Neural cell (in vitro differentiated cells): ENCODE results near the gene CAPN14. TPM values are rescaled to one million over a fixed set of nuclear protein-coding genes. Genes with fewer than 3 reads are reported as not detected.

ENCODE experiments used
- H2AFZ ChIP-seq: fragments of 200-600, 300-800 bp; sonication (generic), shearing (Covaris generic); 2 replicates; pipeline ENCODE4 v1.6.0; 2014; ENCODE audit warnings: low read depth, mild to moderate bottlenecking, antibody characterized with exemption, low read length, moderate library complexity
- H3F3A ChIP-seq: fragments of 200-600 bp; shearing (Covaris generic); 2 replicates; pipeline ENCODE4 v1.6.1; 2016; ENCODE audit warnings: mild to moderate bottlenecking, moderate library complexity, mixed read lengths, antibody characterized with exemption, low read length; ENCODE audit not compliant: insufficient read depth, poor library complexity, severe bottlenecking
- H3K27ac ChIP-seq: fragments of 200-600, 300-800 bp; sonication (generic), shearing (Covaris generic); 2 replicates; pipeline ENCODE4 v1.5.1; 2014; ENCODE audit warnings: mild to moderate bottlenecking, low read length, moderate library complexity
- H3K27me3 ChIP-seq: fragments of 300-800, 200-600 bp; sonication (generic), shearing (Covaris generic); 2 replicates; pipeline ENCODE4 v1.6.0; 2014; ENCODE audit warnings: mild to moderate bottlenecking, low read depth, low read length, moderate library complexity; ENCODE audit not compliant: insufficient read depth
- H3K36me3 ChIP-seq: fragments of 300-800, 200-600 bp; sonication (generic), shearing (Covaris generic); 2 replicates; pipeline ENCODE4 v1.5.1; 2014; ENCODE audit warnings: mild to moderate bottlenecking, antibody characterized with exemption, low read length, moderate library complexity; ENCODE audit not compliant: insufficient read depth
- H3K4me2 ChIP-seq: fragments of 300-800, 200-600 bp; sonication (generic), shearing (Covaris generic); 2 replicates; pipeline ENCODE4 v1.6.0; 2014; ENCODE audit warnings: mild to moderate bottlenecking, low read length
- H3K4me3 ChIP-seq: fragments of 300-800, 200-600 bp; sonication (generic), shearing (Covaris generic); 2 replicates; pipeline ENCODE4 v1.5.1; 2014; ENCODE audit warnings: mild to moderate bottlenecking, low read length, moderate library complexity
- H3K79me2 ChIP-seq: fragments of 200-600 bp; shearing (Covaris generic); replicated peaks from 2 replicates; pipeline ENCODE4 v1.6.0; 2014; ENCODE audit warnings: mild to moderate bottlenecking, low read length, moderate library complexity; ENCODE audit not compliant: insufficient read depth
- H3K9ac ChIP-seq: fragments of 300-800, 200-600 bp; sonication (generic), shearing (Covaris generic); 2 replicates; pipeline ENCODE4 v1.6.1; 2016; ENCODE audit warnings: mild to moderate bottlenecking, low read length, mixed read lengths
- H3K9me2 ChIP-seq: fragments of 200-600 bp; shearing (Covaris generic); 2 replicates; pipeline ENCODE4 v1.6.1; 2016; ENCODE audit warnings: mild to moderate bottlenecking, low read length, mixed read lengths; ENCODE audit not compliant: insufficient read depth
- H3K9me3 ChIP-seq: fragments of 200-600, 300-800 bp; sonication (generic), shearing (Covaris generic); 2 replicates; pipeline ENCODE4 v1.6.1; 2016; ENCODE audit warnings: mild to moderate bottlenecking, mixed run types, low read length, moderate library complexity, mixed read lengths
- H4K20me1 ChIP-seq: fragments of 200-600 bp; shearing (Covaris generic); 2 replicates; pipeline ENCODE4 v1.6.1; 2016; ENCODE audit warnings: mild to moderate bottlenecking, mixed run types; ENCODE audit not compliant: insufficient read depth
- CTCF ChIP-seq: fragments of 450-650 bp; IDR thresholded peaks from 2 replicates; pipeline ENCODE4 v1.5.1; 2014; ENCODE audit warnings: antibody characterized with exemption, mild to moderate bottlenecking, moderate library complexity; ENCODE audit not compliant: poor library complexity, severe bottlenecking
- EP300 ChIP-seq: fragments of 450-650 bp; conservative IDR thresholded peaks from 2 replicates; pipeline ENCODE4 v1.6.1; 2014; ENCODE audit warnings: antibody characterized with exemption, mild to moderate bottlenecking, moderate library complexity; ENCODE audit not compliant: poor library complexity, severe bottlenecking
- EZH2 ChIP-seq: fragments of 200-600, 300-800 bp; shearing (Covaris generic), sonication (generic); IDR thresholded peaks from 2 replicates; pipeline ENCODE4 v1.6.1; 2014; ENCODE audit warnings: antibody characterized with exemption, low read length, borderline replicate concordance, mild to moderate bottlenecking; ENCODE audit not compliant: insufficient read depth, poor library complexity, severe bottlenecking
- MXI1 ChIP-seq: fragments of 450-650 bp; conservative IDR thresholded peaks from 2 replicates; pipeline ENCODE4 v1.6.1; 2014; ENCODE audit warnings: antibody characterized with exemption, mild to moderate bottlenecking; ENCODE audit not compliant: poor library complexity, severe bottlenecking
- POLR2AphosphoS5 ChIP-seq: IDR thresholded peaks from 2 replicates; pipeline ENCODE4 v1.6.1; 2012
- RAD21 ChIP-seq: fragments of 450-650 bp; conservative IDR thresholded peaks from 2 replicates; pipeline ENCODE4 v1.6.1; 2014; ENCODE audit warnings: antibody characterized with exemption, mild to moderate bottlenecking, moderate library complexity
- SMC3 ChIP-seq: fragments of 450-650 bp; conservative IDR thresholded peaks from 2 replicates; pipeline ENCODE4 v1.6.1; 2014; ENCODE audit warnings: antibody characterized with exemption, mild to moderate bottlenecking, moderate library complexity; ENCODE audit not compliant: poor library complexity
- TAF1 ChIP-seq: IDR thresholded peaks from 2 replicates; pipeline ENCODE4 v1.6.1; 2012; ENCODE audit warnings: low read depth
- polyA plus RNA-seq: library from polyadenylated mRNA; depleted of rRNA; stranded (reverse); fragments of >200 nt; gene quantifications from 2 replicates; pipeline ENCODE4 v1.2.3, GENCODE V29; 2014
- TF ChIP-seq, protein P1 (sequence below): IDR thresholded peaks from 2 replicates; pipeline ENCODE4 v1.6.1; 2012; ENCODE audit warnings: borderline replicate concordance

The CAPN14 gene
- polyA plus RNA-seq, 1 donor from 2014 or later = 2.1 TPM

- H3F3A ChIP-seq = no peaks in the 10 kb centered on the region
- H3K9me2 ChIP-seq = no peaks in the 10 kb centered on the region
- no peaks in the 10 kb centered on the region for H3K36me3 ChIP-seq
- H3K4me2 ChIP-seq = no peak overlapping the region
- H3K79me2 ChIP-seq = no peaks in the 10 kb centered on the region
- no peak overlapping the region for H3K27ac ChIP-seq
- H3K9me3 ChIP-seq = no peaks in the 10 kb centered on the region
- no peaks in the 10 kb centered on the region for H3K27me3 ChIP-seq
- no peak overlapping the region for H3K9ac ChIP-seq
- no peak overlapping the region for H3K4me3 ChIP-seq
- no peak overlapping the region for H2AFZ ChIP-seq
- no peak for TF ChIP-seq RAD21
- TF ChIP-seq TAF1 = no peak
- no peak for TF ChIP-seq SMC3
- TF ChIP-seq MXI1 = no peak
- no peak for TF ChIP-seq CTCF
- no peak for TF ChIP-seq POLR2AphosphoS5
- TF ChIP-seq, protein P1, sequence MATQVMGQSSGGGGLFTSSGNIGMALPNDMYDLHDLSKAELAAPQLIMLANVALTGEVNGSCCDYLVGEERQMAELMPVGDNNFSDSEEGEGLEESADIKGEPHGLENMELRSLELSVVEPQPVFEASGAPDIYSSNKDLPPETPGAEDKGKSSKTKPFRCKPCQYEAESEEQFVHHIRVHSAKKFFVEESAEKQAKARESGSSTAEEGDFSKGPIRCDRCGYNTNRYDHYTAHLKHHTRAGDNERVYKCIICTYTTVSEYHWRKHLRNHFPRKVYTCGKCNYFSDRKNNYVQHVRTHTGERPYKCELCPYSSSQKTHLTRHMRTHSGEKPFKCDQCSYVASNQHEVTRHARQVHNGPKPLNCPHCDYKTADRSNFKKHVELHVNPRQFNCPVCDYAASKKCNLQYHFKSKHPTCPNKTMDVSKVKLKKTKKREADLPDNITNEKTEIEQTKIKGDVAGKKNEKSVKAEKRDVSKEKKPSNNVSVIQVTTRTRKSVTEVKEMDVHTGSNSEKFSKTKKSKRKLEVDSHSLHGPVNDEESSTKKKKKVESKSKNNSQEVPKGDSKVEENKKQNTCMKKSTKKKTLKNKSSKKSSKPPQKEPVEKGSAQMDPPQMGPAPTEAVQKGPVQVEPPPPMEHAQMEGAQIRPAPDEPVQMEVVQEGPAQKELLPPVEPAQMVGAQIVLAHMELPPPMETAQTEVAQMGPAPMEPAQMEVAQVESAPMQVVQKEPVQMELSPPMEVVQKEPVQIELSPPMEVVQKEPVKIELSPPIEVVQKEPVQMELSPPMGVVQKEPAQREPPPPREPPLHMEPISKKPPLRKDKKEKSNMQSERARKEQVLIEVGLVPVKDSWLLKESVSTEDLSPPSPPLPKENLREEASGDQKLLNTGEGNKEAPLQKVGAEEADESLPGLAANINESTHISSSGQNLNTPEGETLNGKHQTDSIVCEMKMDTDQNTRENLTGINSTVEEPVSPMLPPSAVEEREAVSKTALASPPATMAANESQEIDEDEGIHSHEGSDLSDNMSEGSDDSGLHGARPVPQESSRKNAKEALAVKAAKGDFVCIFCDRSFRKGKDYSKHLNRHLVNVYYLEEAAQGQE = no peak
- no peak for TF ChIP-seq EZH2
- TF ChIP-seq EP300 = no peak
- H4K20me1 ChIP-seq = no peaks in the 10 kb centered on the region
Observed at GRCh38 chr2:31176742-31177141, 40.6 kb downstream of the CAPN14 start.

DNA sequence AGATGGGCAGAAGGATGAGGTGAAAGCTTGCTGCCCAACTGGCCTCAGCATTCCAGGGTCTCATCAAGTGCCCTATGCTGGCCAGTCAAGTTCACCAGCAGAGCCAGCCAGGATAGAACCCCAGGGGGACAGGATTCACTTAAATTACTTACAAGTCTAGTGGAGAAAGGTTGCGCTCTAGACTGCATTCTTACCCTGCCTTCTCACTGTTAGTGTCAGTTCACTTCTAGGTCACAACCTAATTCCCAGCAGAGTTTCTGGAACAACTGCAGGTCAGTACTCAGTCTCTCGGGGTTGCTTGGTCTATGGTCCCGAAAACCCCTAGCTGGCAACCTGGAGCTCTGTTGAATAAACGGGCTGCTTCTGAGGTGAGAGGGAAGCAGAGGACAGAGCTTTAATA is 46.2 kb downstream of the CAPN14 start:
- Histone ChIP-seq H3K27me3 (no peaks in the 10 kb centered on the region), H3K4me2 (no peak overlapping the region), H3K9me3 (no peaks in the 10 kb centered on the region), H3K9ac (no peak overlapping the region), H3K9me2 (no peaks in the 10 kb centered on the region), H3K79me2 (no peaks in the 10 kb centered on the region), H3K4me3 (no peak overlapping the region), H4K20me1 (no peaks in the 10 kb centered on the region), H3K36me3 (no peaks in the 10 kb centered on the region), H3K27ac (no peak overlapping the region), H2AFZ (no peak overlapping the region), H3F3A (no peaks in the 10 kb centered on the region)
- no peak for TF ChIP-seq MXI1
